Endodermal cell (in vitro differentiated cells): Measurements from ENCODE around the gene MOSPD2. TPM values are rescaled to one million over a fixed set of nuclear protein-coding genes. Genes with fewer than 3 reads are reported as not detected.

Source experiments
- DNase-seq: peaks from one replicate; pipeline ENCODE4 v3.0.0-alpha.2; 2017
- H3K27ac ChIP-seq: 2 replicates; pipeline ENCODE4 v1.5.1; 2013; ENCODE audit warnings: mild to moderate bottlenecking, low read depth, low read length, moderate library complexity
- H3K27me3 ChIP-seq: 2 replicates; pipeline ENCODE4 v1.6.1; 2013; ENCODE audit warnings: mild to moderate bottlenecking, low read length, moderate library complexity; ENCODE audit not compliant: insufficient read depth, control insufficient read depth, poor library complexity, severe bottlenecking
- H3K36me3 ChIP-seq: 2 replicates; pipeline ENCODE4 v1.7.0; 2013; ENCODE audit warnings: mild to moderate bottlenecking, low read length, moderate library complexity; ENCODE audit not compliant: control insufficient read depth, insufficient read depth
- H3K4me1 ChIP-seq: one replicate; pipeline ENCODE4 v1.7.0; 2013; ENCODE audit warnings: low read length; ENCODE audit not compliant: control insufficient read depth, insufficient read depth
- H3K4me3 ChIP-seq: 2 replicates; pipeline ENCODE4 v1.5.1; 2013; ENCODE audit warnings: mild to moderate bottlenecking, low read length, moderate library complexity
- H3K9ac ChIP-seq: 2 replicates; pipeline ENCODE4 v1.6.1; 2013; ENCODE audit warnings: mild to moderate bottlenecking, low read length, moderate library complexity; ENCODE audit not compliant: poor library complexity, severe bottlenecking; ENCODE audit errors: extremely low read depth
- H3K9me3 ChIP-seq: 2 replicates; pipeline ENCODE4 v1.6.1; 2013; ENCODE audit warnings: mild to moderate bottlenecking, low read length, moderate library complexity; ENCODE audit not compliant: control insufficient read depth
- H3K27ac Mint-ChIP-seq: 2 replicates; pipeline ENCODE4 v1.8.0; 2020; ENCODE audit warnings: mixed read lengths
- H3K27me3 Mint-ChIP-seq: 2 replicates; pipeline ENCODE4 v1.8.0; 2021; ENCODE audit warnings: mild to moderate bottlenecking, mixed read lengths; ENCODE audit not compliant: insufficient read depth
- H3K36me3 Mint-ChIP-seq: 2 replicates; pipeline ENCODE4 v1.8.0; 2020; ENCODE audit warnings: low read depth, mixed read lengths
- H3K4me1 Mint-ChIP-seq: 2 replicates; pipeline ENCODE4 v1.8.0; 2020; ENCODE audit warnings: mixed read lengths
- H3K4me3 Mint-ChIP-seq: 2 replicates; pipeline ENCODE4 v1.8.0; 2020; ENCODE audit warnings: mild to moderate bottlenecking, moderate library complexity, mixed read lengths
- H3K9me3 Mint-ChIP-seq: 2 replicates; pipeline ENCODE4 v1.8.0; 2020; ENCODE audit warnings: mild to moderate bottlenecking, mixed read lengths
- CTCF ChIP-seq: fragments of 200-600 bp; sonication (generic); conservative IDR thresholded peaks from 2 replicates; pipeline ENCODE4 v1.5.0; 2021; ENCODE audit warnings: antibody characterized with exemption, mild to moderate bottlenecking
- WGBS, 2 experiments: methylation state at CpG; one replicate each; pipeline versions ENCODE4 v1.1.5 to v1.1.7; 2013; ENCODE audit warnings: missing lambda C conversion rate in 2 of 2, mixed read lengths in 1 of 2; ENCODE audit not compliant: insufficient coverage in 1 of 2, insufficient read length in 1 of 2; 5-methylcytosine and 5-hydroxymethylcytosine counted together
- total RNA-seq, 2 donors: library from RNA; stranded (reverse); fragmentation: NEBNext Ultra II Directional in 1 of 2; extraction: Animal tissue kit (Norgen Biotek cat#: 25700) in 1 of 2; gene quantifications; 2 replicates in 1 of 2; 3 replicates in 1 of 2; pipeline ENCODE4 v1.2.1, GENCODE V29; 2021

The MOSPD2 gene
- total RNA-seq, 2 donors from 2014 or later, result 10.8 to 17.6 TPM

GRCh38 chrX:14920196-14920595 lies 47.0 kb downstream of the MOSPD2 start:
- WGBS, 2 experiments, result 100% methylated on average over 2 of the region's 2 CpGs; no CpG with 5 or more reads in 1 of the 2 experiments

GRCh38 chrX:14922437-14922836 lies 49.2 kb downstream of the MOSPD2 start:
- no peak overlapping the region for H3K27ac Mint-ChIP-seq
- Histone ChIP-seq H3K9me3 (no peaks in the 10 kb centered on the region), H3K4me1 (no peaks in the 10 kb centered on the region), H3K9ac (no peak overlapping the region), H3K4me3 (no peak overlapping the region), H3K27me3 (no peaks in the 10 kb centered on the region), H3K36me3 (peaks cover 18% of the 10 kb centered on the region), H3K27ac (no peak overlapping the region)
- no peak for DNase-seq
- WGBS, 2 experiments, result 83% methylated on average over 5 of the region's 6 CpGs; no CpG with 5 or more reads in 1 of the 2 experiments
- H3K4me3 Mint-ChIP-seq, result no peak overlapping the region
- H3K4me1 Mint-ChIP-seq, result no peaks in the 10 kb centered on the region
- TF ChIP-seq CTCF, result no peak
- H3K27me3 Mint-ChIP-seq, result no peaks in the 10 kb centered on the region
- peaks cover 36% of the 10 kb centered on the region for H3K9me3 Mint-ChIP-seq
- peaks cover 20% of the 10 kb centered on the region for H3K36me3 Mint-ChIP-seq

More at GRCh38 chrX:14920196-14920595, 47.0 kb downstream of the MOSPD2 start:
- no peaks in the 10 kb centered on the region for H3K9me3 ChIP-seq
- H3K27me3 ChIP-seq, result no peaks in the 10 kb centered on the region
- H3K4me1 ChIP-seq, result no peaks in the 10 kb centered on the region
- no peak overlapping the region for H3K27ac Mint-ChIP-seq
- H3K4me3 ChIP-seq, result no peak overlapping the region
- no peak for TF ChIP-seq CTCF
- no peak overlapping the region for H3K27ac ChIP-seq
- DNase-seq, result no peak
- no peaks in the 10 kb centered on the region for H3K4me1 Mint-ChIP-seq
- H3K36me3 ChIP-seq, result peaks cover 30% of the 10 kb centered on the region
- peaks cover 20% of the 10 kb centered on the region for H3K36me3 Mint-ChIP-seq
- H3K9me3 Mint-ChIP-seq, result peaks cover 43% of the 10 kb centered on the region
- H3K9ac ChIP-seq, result no peak overlapping the region
- no peaks in the 10 kb centered on the region for H3K27me3 Mint-ChIP-seq
- H3K4me3 Mint-ChIP-seq, result no peak overlapping the region

- H3K9me3 Mint-ChIP-seq, result peaks cover 37% of the 10 kb centered on the region
- peaks cover 10% of the 10 kb centered on the region for H3K36me3 Mint-ChIP-seq
- no peaks in the 10 kb centered on the region for H3K9me3 ChIP-seq
- H3K4me3 Mint-ChIP-seq, result no peak overlapping the region
- DNase-seq, result no peak
- no peaks in the 10 kb centered on the region for H3K4me1 ChIP-seq
- no peaks in the 10 kb centered on the region for H3K27me3 ChIP-seq
- no peaks in the 10 kb centered on the region for H3K4me1 Mint-ChIP-seq
- no peaks in the 10 kb centered on the region for H3K27me3 Mint-ChIP-seq
- H3K27ac ChIP-seq, result no peak overlapping the region
- no peak for TF ChIP-seq CTCF
- H3K36me3 ChIP-seq, result peaks cover 10% of the 10 kb centered on the region
- H3K9ac ChIP-seq, result no peak overlapping the region
- 88 to 100% methylated on average over 2 to 4 of the region's 4 CpGs for WGBS, 2 experiments
- no peak overlapping the region for H3K27ac Mint-ChIP-seq
- no peak overlapping the region for H3K4me3 ChIP-seq
Measured at GRCh38 chrX:14923761-14924160, 50.5 kb downstream of the MOSPD2 start.
